ENCODE measurements around the gene SCNN1A.

Gene SCNN1A

DNA sequence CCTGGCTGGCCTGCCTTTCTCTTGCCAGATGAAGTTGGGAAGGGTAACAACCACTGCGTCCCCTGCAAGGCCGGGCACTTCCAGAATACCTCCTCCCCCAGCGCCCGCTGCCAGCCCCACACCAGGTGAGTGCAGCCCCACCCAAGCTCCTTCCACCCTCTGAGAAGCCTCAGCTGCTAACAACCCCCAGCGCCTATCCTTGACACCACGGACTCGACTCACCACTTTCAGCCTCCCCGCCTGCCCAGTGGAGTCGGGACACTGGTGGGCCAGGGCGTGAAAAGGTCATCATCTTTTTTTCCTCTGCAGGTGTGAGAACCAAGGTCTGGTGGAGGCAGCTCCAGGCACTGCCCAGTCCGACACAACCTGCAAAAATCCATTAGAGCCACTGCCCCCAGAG lies 10.7 kb upstream of the SCNN1A start:
- Histone ChIP-seq H3K79me2 (ENCODE audit: insufficient read depth, low read length) (no peaks in the 10 kb centered on the region), H3K4me3 (ENCODE audit: insufficient read depth, low read length, poor library complexity, severe bottlenecking) (no peak overlapping the region), H3K27me3 (ENCODE audit: low read length) (no peaks in the 10 kb centered on the region), H3K27ac (ENCODE audit: low read depth, low read length) (no peak overlapping the region), H3K9me3 (ENCODE audit: insufficient read depth, low read length) (no peaks in the 10 kb centered on the region), H3K36me3 (ENCODE audit: low read length) (no peaks in the 10 kb centered on the region), H3F3A (ENCODE audit: insufficient read depth) (no peaks in the 10 kb centered on the region), H3K4me2 (ENCODE audit: low read depth, low read length, poor library complexity, severe bottlenecking) (no peak overlapping the region), H2AFZ (ENCODE audit: low read depth, low read length, severe bottlenecking) (no peak overlapping the region), H4K20me1 (ENCODE audit: low read depth, low read length) (no peaks in the 10 kb centered on the region), H3K9ac (ENCODE audit: low read length) (no peak overlapping the region), H3K9me2 (replicated peaks; ENCODE audit: insufficient read depth, low read length) (no peaks in the 10 kb centered on the region)
- TF ChIP-seq EZH2phosphoT487 (conservative IDR thresholded peaks at IDR 0.05; ENCODE audit: low read length), result no peak
- TF ChIP-seq, protein P1, sequence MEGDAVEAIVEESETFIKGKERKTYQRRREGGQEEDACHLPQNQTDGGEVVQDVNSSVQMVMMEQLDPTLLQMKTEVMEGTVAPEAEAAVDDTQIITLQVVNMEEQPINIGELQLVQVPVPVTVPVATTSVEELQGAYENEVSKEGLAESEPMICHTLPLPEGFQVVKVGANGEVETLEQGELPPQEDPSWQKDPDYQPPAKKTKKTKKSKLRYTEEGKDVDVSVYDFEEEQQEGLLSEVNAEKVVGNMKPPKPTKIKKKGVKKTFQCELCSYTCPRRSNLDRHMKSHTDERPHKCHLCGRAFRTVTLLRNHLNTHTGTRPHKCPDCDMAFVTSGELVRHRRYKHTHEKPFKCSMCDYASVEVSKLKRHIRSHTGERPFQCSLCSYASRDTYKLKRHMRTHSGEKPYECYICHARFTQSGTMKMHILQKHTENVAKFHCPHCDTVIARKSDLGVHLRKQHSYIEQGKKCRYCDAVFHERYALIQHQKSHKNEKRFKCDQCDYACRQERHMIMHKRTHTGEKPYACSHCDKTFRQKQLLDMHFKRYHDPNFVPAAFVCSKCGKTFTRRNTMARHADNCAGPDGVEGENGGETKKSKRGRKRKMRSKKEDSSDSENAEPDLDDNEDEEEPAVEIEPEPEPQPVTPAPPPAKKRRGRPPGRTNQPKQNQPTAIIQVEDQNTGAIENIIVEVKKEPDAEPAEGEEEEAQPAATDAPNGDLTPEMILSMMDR (IDR thresholded peaks at IDR 0.05; ENCODE audit: insufficient read depth, low read length, poor library complexity, severe bottlenecking), result no peak

DNA sequence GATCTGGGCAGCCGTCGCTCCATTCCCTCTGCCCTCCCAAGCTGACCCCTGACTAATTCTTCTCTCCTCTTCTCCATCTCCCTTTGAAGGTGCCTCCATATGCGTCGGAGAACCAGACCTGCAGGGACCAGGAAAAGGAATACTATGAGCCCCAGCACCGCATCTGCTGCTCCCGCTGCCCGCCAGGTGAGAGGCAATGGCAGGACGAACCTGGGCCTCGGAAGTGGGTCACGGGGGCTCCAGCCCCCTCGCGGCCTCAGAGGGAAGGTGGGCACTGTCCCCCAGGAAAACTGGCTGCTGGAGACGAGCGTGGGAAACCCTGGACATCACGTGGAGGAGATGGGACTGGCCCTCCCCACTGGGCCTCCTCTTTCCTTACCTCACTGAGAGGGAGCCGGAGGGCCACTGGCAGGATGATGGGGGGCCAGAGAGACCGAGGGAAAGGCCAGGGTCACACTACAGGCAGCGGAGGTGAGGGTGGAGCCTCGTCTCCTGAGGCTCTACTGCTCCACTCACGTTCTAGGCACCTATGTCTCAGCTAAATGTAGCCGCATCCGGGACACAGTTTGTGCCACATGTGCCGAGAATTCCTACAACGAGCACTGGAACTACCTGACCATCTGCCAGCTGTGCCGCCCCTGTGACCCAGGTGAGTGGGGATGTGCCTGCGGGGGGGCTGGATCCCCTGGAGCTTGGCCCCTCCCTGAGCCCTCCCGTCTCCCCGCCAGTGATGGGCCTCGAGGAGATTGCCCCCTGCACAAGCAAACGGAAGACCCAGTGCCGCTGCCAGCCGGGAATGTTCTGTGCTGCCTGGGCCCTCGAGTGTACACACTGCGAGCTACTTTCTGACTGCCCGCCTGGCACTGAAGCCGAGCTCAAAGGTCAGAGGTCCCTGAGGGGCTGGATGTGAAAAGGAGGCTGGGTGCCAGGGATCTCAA lies 9.4 kb upstream of the SCNN1A start:
- H2AFZ ChIP-seq (ENCODE audit: low read depth, low read length, severe bottlenecking), result no peak overlapping the region
- no peaks in the 10 kb centered on the region for H3K9me3 ChIP-seq (ENCODE audit: insufficient read depth, low read length)
- no peaks in the 10 kb centered on the region for H3K9me2 ChIP-seq (replicated peaks; ENCODE audit: insufficient read depth, low read length)
- no peaks in the 10 kb centered on the region for H3F3A ChIP-seq (ENCODE audit: insufficient read depth)
- no peak overlapping the region for H3K4me2 ChIP-seq (ENCODE audit: low read depth, low read length, poor library complexity, severe bottlenecking)
- no peak overlapping the region for H3K9ac ChIP-seq (ENCODE audit: low read length)
- H3K27me3 ChIP-seq (ENCODE audit: low read length), result no peaks in the 10 kb centered on the region
- no peak overlapping the region for H3K27ac ChIP-seq (ENCODE audit: low read depth, low read length)
- TF ChIP-seq, protein P1 (IDR thresholded peaks at IDR 0.05; ENCODE audit: insufficient read depth, low read length, poor library complexity, severe bottlenecking), result no peak
- no peak for TF ChIP-seq EZH2phosphoT487 (conservative IDR thresholded peaks at IDR 0.05; ENCODE audit: low read length)
- H3K36me3 ChIP-seq (ENCODE audit: low read length), result no peaks in the 10 kb centered on the region
- H3K4me3 ChIP-seq (ENCODE audit: insufficient read depth, low read length, poor library complexity, severe bottlenecking), result no peak overlapping the region
- no peaks in the 10 kb centered on the region for H4K20me1 ChIP-seq (ENCODE audit: low read depth, low read length)
- no peaks in the 10 kb centered on the region for H3K79me2 ChIP-seq (ENCODE audit: insufficient read depth, low read length)

DNA sequence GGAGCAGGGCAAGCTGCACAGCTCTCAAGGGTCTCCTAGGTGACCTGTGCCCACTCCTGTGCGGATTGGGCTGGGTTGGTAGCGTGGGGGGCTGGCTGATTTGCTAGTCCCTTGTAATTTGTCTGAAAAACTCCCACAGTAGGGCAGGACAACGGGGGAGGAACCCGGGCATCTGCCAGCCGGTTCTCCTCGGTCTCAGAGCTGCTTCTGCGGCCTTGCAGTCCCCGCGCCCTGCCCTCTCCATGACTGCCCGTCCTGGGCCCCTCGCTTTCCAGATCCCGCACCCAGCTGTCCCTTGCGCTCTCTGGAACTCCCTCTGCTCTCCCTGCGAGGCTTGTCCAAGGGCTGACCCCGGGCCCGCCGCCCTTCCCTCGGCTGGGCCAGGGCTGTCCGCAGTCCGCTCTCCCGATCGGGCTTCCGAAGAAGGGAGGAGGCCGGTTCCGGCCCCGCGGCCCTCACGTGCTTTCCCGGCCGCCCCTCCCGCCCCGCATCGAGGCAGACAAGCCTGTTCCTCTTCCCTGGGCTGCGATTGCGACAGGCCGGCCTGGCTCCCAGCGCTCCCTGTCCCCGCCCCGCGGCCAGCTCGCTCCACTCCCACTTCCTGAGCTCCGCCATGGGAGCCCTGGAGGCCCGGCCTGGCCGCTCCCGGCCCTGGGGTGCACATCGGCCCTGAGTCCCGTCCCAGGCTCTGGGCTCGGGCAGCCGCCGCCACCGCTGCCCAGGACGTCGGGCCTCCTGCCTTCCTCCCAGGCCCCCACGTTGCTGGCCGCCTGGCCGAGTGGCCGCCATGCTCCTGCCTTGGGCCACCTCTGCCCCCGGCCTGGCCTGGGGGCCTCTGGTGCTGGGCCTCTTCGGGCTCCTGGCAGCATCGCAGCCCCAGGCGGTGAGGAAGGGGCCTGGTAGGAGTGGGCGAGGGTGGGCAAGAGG lies 8.5 kb upstream of the SCNN1A start, which contains the start of gene LTBR:
Gene LTBR (plus strand): TSS at position 591 of the 927 bp plus-strand sequence. CDS start 197 bp downstream, at position 788.
- H3K27ac ChIP-seq (ENCODE audit: low read depth, low read length), result no peak within 1 kb of the TSS
- TF ChIP-seq, protein P1 (IDR thresholded peaks at IDR 0.05; ENCODE audit: insufficient read depth, low read length, poor library complexity, severe bottlenecking), result no peak
- no peak for TF ChIP-seq EZH2phosphoT487 (conservative IDR thresholded peaks at IDR 0.05; ENCODE audit: low read length)
- no peak within 1 kb of the TSS for H3K4me2 ChIP-seq (ENCODE audit: low read depth, low read length, poor library complexity, severe bottlenecking)
- H3K79me2 ChIP-seq (ENCODE audit: insufficient read depth, low read length), result no peaks in the 10 kb centered on the region
- H3K27me3 ChIP-seq (ENCODE audit: low read length), result no peaks in the 10 kb centered on the region
- no peaks in the 10 kb centered on the region for H3F3A ChIP-seq (ENCODE audit: insufficient read depth)
- no peak within 1 kb of the TSS for H3K4me3 ChIP-seq (ENCODE audit: insufficient read depth, low read length, poor library complexity, severe bottlenecking)
- no peaks in the 10 kb centered on the region for H3K9me3 ChIP-seq (ENCODE audit: insufficient read depth, low read length)
- no peaks in the 10 kb centered on the region for H3K36me3 ChIP-seq (ENCODE audit: low read length)
- H3K9me2 ChIP-seq (replicated peaks; ENCODE audit: insufficient read depth, low read length), result no peaks in the 10 kb centered on the region
- H3K9ac ChIP-seq (ENCODE audit: low read length), result no peak within 1 kb of the TSS
- H2AFZ ChIP-seq (ENCODE audit: low read depth, low read length, severe bottlenecking), result no peak within 1 kb of the TSS
- H4K20me1 ChIP-seq (ENCODE audit: low read depth, low read length), result no peaks in the 10 kb centered on the region
